Activated T-cell treated with anti-CD3 and anti-CD28 coated beads for 4 hours (primary cell): Measurements from ENCODE around the gene KCNH5.

Experiments used
- DNase-seq: peaks from one replicate; pipeline ENCODE4 v3.0.0-alpha.2; 2020

KCNH5 gene

GRCh38 chr14:62667421-62667914, 377.8 kb downstream of the KCNH5 start:
- no peak for DNase-seq

GRCh38 chr14:62665286-62665685, 380.0 kb downstream of the KCNH5 start:
- DNase-seq: no peak

- DNase-seq: no peak
Observed at GRCh38 chr14:62663456-62663821, 381.8 kb downstream of the KCNH5 start.

GRCh38 chr14:62662811-62663455, 382.3 kb downstream of the KCNH5 start:
- no peak for DNase-seq

GRCh38 chr14:62661818-62662217, 383.4 kb downstream of the KCNH5 start:
- no peak for DNase-seq

- no peak for DNase-seq
Observed at GRCh38 chr14:62658631-62659030, 386.6 kb downstream of the KCNH5 start.

- no peak for DNase-seq
Observed at GRCh38 chr14:62657376-62657775, 387.9 kb downstream of the KCNH5 start.

GRCh38 chr14:62655166-62655565, 390.1 kb downstream of the KCNH5 start:
- no peak for DNase-seq

GRCh38 chr14:62654641-62655040, 390.6 kb downstream of the KCNH5 start:
- DNase-seq: no peak
